GM03348 (cell line): ENCODE data around the gene BCL2L1.

Experiments used
- DNase-seq: peaks from one replicate; pipeline ENCODE4 v3.0.0; 2012; ENCODE audit warnings: low spot score

The BCL2L1 gene

GRCh38 chr20:31723319-31724078 lies 831 bp upstream of the BCL2L1 start:
- DNase-seq, result peak; percentile 99

- no peak for DNase-seq
Measured at GRCh38 chr20:31723069-31723318, 326 bp upstream of the BCL2L1 start.

- DNase-seq, result no peak
Measured at GRCh38 chr20:31721408-31722256, 1.0 kb downstream of the BCL2L1 start.

GRCh38 chr20:31720486-31721407 lies 1.9 kb downstream of the BCL2L1 start:
- DNase-seq, result no peak

GRCh38 chr20:31719644-31720485 lies 2.8 kb downstream of the BCL2L1 start:
- peak; percentile 46 for DNase-seq

GRCh38 chr20:31718952-31719643 lies 3.6 kb downstream of the BCL2L1 start:
- no peak for DNase-seq

GRCh38 chr20:31717478-31718201 lies 5.0 kb downstream of the BCL2L1 start:
- no peak for DNase-seq

GRCh38 chr20:31716818-31717477 lies 5.7 kb downstream of the BCL2L1 start:
- no peak for DNase-seq

- DNase-seq, result no peak
Measured at GRCh38 chr20:31716351-31716750, 6.3 kb downstream of the BCL2L1 start.

- DNase-seq, result no peak
Measured at GRCh38 chr20:31715766-31716165, 6.9 kb downstream of the BCL2L1 start.

- peak; percentile 90 for DNase-seq
Measured at GRCh38 chr20:31713312-31714273, 9.1 kb downstream of the BCL2L1 start.

GRCh38 chr20:31712564-31713311 lies 9.9 kb downstream of the BCL2L1 start:
- DNase-seq, result peak; percentile 81

GRCh38 chr20:31712112-31712553 lies 10.5 kb downstream of the BCL2L1 start:
- no peak for DNase-seq

GRCh38 chr20:31711179-31712111 lies 11.2 kb downstream of the BCL2L1 start:
- DNase-seq, result no peak

- DNase-seq, result no peak
Measured at GRCh38 chr20:31710423-31711108, 12.1 kb downstream of the BCL2L1 start.

GRCh38 chr20:31709939-31710338 lies 12.7 kb downstream of the BCL2L1 start:
- no peak for DNase-seq
